HG02943 (cell line): Measurements from ENCODE around the gene HSPH1.

Source experiments
- ATAC-seq: cut with Tn5 transposase; IDR thresholded peaks from one replicate; pipeline ENCODE4 v1.9.1; 2021; ENCODE audit warnings: mild to moderate bottlenecking, low read depth, moderate library complexity; ENCODE audit not compliant: unreplicated experiment

HSPH1 gene

DNA sequence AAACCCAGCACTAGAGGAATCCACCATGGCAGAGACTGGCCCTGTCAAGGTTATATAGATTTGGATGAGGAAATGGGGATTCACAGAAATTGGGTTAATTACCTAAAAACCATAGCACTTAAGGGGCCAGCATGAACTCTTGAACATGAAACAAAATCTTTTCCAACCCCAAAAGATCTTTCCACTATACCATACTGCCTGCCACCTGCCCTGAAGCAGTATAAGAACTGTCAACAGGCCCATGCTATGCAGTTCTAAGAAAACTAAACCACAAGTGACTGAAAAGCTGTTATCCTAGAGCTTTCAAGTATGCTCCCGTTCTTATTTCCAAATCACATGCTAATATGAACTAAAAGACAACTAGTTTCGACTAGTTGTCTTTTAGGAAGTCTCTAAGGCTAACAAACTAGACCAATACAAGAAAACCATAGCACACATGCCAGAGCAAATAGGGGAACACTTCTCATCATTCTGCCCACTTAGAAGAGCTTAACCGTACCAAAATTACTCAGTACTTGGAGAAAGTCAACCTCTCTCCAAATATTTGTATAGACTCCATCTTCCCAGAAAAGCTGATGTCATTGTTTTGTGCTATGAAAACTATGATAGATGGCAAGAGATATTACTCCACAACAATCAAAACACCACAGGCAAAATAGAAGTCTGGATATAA lies 27.5 kb downstream of the HSPH1 start:
- ATAC-seq = no peak

DNA sequence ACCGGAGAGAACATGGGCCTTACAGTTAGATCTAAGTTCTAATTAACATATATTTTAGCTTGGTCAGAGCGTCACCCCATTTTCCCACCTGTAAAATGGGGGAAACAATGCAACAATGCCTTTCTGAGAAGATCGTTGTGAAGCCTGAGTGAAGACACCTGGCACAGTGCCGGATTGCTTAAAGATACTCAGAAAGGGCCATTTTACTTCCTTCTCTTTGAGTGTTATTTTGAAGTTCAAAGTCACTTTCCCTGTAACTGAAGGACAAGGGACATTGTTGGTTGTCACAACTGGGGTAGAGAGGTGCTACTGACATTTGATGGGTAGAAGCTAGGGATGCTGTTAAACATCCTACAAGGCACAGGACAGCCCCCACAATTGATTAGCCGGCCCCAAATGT lies 28.1 kb downstream of the HSPH1 start:
- no peak for ATAC-seq

DNA sequence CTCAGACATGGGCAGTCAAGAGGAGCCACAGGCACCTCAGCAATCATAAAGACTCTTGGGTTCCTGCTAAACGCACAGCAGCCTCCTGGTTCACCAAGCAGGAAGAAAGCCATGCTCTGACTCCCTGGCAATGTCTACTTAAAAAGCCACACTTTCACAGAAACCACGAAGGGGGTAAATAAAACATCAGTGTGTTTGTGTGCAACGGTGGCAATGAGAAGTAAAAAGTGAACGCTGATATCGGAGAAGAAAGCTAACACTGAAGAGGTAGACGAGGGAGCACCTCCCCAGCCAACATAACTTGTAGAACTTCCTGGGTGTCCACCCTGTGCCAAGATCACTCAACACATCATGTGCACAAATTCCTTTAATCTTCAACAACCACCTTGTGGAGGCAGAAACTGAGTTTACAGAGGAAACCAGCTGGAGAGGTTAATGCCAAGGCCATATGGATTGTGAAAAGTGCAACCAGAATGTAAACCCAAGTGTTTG lies 30.2 kb downstream of the HSPH1 start:
- no peak for ATAC-seq

DNA sequence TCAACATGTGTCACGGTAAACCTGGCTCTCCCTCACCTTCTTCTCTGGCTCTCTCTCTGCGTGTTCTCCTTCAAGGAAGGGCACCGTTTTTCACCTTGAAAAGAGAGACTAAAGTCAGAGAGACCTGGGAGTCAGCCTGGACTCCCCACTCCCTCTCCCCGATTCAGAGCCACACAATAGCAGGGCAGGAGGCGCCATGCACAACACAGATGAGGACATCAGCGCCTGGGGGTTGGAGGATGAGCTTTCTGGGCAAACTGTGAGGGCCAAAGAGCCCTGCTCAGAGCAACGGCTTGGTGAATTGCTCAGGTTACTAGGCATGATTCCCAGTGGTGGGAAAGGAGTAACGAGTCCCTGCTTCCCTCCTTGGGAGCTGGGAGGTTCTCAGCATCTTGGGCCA lies 32.3 kb downstream of the HSPH1 start:
- ATAC-seq = no peak

DNA sequence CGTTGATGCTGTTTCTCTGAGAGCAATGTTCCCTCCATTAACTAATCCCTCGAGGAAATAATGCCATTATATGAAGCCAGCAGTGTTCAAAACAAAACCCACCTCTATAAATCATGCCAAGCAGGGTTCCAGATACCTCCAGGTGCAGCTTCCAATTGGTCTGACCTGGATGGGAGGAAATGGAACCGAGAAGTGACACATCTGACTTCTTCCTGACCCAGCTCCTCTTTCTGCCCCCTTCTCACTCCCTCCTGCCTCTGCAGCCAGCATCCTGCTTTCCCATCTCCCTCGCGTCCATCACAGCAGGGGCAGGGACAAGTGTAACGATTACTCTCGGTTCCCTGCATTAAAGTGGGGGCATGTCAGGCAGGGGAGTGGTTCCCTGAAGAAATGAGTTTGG lies 37.5 kb downstream of the HSPH1 start:
- ATAC-seq = no peak

DNA sequence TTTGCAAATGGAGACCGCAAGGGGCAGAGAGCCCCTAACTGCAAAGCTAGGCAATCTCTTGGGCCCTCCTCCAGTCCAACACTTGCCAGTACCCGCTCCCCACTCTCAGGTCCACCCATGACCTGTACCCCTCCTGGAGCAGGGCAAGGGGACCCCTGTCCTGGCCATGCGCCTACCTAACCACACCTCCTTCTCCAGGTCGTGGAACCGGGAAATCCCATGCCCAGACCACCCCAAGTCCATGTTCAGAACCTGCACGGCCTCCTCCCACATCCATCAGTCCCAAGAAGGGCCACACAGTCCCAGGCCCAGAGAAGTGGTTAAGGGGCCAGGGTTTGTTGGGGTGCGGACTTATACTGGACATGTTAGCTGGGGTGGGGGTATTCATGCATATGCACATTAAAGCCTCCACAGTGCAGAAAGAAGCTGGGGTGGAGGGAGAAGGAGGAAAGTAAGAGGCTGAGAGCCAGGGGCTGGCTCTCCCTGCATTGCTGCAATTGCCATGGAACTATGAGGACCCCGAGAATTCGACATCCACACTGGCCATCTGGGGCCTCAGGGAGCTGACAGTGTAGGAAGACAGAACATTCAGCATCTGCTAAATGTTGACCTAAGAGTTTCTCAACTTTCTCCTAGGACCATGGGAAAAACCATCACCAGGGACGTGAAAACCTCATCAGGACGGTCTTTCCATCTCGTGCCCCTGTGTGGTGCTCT lies 39.0 kb downstream of the HSPH1 start:
- no peak for ATAC-seq

DNA sequence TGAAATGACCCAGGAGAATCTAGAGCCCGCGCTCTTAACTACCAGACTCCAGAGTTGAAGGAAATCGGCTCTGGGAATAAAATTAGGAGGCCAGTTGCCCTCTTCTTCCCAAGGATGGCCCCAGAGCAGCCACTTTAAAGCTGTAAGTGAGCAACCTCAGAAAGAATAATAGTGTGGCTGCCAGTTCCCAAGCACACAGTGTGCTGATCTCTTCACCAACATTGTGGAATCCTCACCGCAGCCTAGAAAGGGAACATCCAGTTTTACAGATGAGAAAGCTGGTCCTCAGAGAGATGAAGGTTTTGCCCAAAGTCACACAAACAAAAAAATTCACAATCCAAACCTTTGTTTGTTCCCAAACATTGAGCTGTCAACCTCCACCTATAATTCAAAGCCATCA lies 39.6 kb downstream of the HSPH1 start:
- ATAC-seq = no peak

DNA sequence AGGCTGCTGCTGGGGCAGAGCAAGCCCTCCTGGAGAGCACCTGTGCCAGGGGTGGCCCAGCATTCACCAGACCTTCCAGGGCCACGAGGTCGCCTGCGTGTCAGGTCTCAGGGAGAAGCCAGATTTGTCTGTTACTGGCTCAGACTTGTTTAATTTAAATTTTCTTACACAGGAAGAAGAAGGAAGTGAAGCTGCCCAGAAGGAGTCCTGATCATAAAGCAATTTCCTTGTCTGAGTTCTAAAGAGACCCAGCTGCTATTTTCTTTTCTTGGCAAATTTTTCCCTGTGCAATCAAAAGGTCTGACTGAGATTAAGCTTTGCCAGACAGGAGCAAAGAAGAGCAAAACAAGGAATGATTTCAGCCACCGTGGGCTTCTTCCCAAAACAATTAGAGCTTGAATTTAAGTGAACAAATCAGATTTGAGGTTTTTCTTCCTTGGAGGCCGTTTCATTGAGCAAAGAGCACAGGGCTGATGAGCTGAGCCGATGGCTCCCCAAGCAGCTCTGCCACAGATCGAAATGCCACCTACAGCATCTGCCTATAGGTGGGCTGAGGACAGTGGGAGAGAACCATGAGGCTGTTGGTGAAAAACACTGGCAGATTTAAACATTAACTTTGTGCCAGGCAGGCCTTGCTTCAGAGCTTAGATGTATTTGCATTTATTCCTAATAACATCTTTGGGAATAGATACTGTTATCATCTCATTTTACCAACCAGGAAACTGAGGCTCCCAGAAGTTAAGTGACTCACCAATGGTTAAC lies 40.1 kb downstream of the HSPH1 start:
- ATAC-seq = no peak

DNA sequence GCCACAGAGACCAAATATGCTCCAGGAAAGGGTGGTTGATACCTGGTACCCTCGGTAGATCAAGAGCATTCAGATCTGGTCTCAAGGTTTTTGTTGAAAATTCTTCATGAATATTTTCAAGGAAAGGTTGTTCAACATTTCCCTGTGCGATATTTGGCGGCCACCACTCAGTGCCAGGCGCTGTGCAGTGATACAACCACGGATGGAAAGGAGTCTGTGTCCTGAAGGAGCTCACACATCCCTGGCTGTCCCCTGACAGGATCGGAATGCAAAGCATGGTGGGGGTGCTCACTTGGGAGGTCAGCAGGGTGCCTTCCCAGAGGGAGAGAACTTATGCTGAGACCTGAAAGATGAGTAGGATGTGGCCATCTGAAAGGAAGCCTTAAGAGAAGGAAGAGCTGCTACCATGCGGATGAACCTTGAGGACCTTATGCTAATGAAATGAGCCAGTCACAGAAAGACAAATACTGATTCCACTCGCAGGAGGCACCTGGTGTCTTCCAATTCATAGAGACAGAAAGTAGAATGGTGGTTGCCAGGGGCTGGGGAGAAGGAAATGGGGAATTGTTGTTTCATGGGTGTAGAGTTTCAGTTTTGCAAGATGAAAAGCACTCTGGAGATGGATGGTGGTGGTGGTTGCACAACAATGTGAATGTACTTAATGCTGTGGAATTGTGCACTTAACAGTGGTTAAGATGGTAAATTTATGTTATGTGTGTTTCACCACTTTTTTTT lies 41.6 kb downstream of the HSPH1 start:
- ATAC-seq = no peak

DNA sequence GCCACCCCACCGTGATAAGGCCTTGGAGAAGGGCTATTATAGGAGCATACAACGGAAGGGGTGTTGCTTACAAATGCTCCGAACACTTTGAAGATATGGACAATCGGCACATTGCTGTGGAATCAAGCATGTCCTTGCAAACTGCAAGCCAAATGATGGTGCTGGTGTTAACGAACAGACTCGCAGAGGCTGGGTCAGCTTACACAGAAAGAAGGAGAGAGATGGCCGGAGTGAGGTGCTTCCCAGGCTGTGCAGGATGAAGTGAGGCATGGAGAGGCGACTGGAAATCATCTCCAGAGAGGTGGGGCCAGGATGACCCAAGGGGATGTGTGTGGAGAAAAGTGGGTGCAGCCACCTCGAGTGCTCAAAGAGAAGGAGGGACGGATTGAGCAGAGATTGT lies 42.2 kb downstream of the HSPH1 start:
- ATAC-seq = no peak

DNA sequence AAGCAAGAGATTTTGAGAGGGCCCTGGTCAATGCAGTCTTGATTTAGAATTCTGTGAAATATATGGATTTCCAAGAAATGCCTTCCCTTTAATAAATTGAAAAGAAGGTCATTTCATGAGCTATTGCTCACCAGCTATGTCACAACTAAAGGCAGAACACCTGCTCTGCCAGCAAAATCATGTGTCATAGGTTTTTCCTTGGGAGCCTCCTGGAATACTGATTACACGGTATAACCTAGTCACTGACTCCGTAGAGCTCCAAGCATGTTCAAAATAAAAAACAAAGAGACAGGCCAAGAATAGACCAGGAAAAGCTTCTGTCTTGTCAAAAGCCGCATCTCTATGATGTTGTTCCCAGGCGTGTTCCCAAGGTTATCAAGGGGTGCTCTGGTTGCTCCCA lies 45.5 kb downstream of the HSPH1 start:
- ATAC-seq = no peak

DNA sequence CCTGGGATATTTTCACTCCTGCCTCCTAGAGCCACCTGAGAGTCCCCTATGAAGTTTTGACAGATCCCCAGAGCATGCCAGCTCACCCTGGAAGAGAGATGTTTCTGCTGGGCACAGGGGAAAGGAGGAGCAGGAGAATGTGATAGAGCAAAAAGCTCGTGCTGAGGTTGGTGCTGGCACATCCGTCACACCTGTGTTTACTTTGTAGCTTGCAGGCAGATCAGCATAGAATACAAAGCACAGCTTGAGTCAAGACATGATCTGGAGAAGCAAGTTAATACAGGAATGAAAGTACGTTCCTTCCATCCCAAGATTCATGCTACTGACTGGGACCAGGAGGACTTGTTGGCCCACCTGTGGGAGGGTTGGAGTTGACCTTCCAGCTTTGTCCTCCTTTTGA lies 46.1 kb downstream of the HSPH1 start:
- no peak for ATAC-seq

DNA sequence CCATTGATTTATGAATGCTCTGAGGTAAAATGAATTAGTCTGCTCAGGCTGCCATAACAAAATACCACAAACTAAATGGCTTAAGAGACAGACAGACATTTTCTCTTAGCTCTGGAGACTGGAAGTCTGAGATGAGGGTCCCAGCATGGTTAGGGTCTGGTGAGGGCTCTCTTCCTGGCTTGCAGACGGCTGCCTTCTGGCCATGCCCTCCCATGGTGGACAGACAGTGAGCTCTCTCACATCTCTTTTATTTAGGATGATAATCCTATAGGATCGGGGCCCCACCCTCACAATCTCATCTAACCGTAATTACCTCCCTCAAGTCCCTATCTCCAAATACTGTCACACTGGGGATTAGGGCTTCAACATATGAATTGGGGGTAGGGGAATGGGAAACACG lies 47.1 kb downstream of the HSPH1 start:
- no peak for ATAC-seq

DNA sequence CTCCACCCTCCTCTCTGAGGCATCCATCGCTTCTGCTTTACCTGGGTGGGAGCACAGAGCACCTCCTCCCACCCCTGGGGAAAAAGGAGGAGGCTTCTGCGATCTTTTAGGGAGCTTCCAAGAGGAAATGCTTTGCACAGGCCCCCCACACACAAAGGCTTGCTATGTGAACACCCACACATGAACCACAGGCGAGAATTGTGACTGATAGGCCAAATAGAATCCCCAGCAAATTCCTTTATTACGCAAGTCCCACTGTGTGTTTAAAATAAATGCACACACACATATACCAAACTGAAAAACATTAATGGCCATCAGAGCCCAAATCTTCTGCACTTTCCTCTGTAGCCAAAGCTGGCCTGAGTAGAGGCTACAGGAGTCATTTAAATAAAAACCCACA lies 50.6 kb downstream of the HSPH1 start:
- ATAC-seq = no peak

DNA sequence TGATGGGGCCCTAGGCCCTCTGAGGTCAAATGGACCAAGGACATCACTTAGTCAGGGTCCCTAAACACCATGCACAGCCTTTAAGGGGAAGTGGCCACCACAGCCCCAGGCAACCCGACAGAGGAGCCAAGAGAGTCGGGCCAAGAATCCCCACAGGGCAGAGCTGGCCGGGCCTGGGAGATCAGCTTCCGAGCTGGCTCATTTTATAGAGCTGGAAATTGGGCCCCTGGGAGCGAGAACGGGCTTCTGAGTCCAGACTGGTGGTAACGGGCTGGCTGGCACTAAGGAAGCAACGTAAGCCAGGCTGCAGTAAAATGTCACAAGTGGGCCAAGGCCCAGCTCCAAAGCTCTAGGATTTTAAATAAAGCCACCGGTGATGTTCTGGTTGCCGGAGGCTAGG lies 51.1 kb downstream of the HSPH1 start:
- ATAC-seq = no peak

DNA sequence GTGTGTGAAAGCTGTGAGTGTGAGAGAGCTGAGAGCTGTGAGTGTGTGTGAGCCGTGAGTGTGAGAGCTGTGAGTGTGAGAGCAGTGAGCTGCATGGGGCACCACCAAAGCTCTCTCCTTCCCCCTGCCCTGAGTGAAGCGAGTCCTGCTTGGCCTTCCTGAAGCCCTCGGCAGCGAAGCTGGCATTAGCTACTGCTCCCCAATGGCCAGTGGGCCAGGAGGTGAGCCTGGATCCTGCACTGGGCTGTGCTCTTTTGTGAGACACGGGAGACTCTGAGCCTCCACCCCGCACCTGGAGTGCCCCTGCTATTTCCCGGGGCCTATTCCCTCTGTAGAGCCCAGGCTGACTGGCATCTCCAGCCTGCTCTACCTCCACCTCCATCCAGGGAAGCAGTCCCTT lies 51.5 kb downstream of the HSPH1 start:
- no peak for ATAC-seq

DNA sequence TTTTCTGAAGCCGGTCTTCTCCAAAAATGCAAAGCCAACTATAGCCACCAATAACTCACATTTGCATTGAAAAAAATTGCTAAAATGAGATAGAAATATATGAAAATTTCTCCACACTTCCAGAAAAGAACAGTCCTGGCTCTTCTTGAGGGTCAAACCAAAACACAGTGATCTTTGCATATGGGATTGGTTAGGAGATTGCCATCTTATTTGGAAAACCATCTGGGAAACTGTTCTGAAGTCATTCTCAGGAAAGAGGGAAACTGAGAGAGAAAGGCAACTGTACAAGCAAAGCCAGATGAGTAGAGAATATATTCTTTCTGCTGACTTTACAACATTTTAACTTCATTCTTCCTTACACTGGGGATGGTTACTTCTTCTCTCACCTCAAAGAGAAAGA lies 54.6 kb downstream of the HSPH1 start:
- no peak for ATAC-seq

DNA sequence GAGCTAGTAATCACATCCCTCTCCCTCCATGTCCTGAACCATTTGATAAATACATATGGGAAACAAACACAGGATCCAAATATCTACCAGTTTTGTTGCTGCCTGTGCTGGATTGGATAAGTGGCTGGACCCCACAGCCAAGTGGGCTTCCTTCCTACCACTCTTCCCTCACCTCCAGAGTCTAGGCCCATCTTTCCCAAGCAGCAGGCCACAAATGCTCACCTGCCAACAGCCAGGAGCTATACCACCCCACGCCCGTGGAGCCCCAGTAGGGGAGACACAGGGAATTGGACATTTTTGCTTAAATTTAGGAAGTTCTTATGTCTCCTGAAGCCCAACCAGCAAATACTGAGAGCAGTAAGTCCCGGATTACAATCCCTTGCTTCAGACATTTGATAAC lies 55.8 kb downstream of the HSPH1 start:
- no peak for ATAC-seq

DNA sequence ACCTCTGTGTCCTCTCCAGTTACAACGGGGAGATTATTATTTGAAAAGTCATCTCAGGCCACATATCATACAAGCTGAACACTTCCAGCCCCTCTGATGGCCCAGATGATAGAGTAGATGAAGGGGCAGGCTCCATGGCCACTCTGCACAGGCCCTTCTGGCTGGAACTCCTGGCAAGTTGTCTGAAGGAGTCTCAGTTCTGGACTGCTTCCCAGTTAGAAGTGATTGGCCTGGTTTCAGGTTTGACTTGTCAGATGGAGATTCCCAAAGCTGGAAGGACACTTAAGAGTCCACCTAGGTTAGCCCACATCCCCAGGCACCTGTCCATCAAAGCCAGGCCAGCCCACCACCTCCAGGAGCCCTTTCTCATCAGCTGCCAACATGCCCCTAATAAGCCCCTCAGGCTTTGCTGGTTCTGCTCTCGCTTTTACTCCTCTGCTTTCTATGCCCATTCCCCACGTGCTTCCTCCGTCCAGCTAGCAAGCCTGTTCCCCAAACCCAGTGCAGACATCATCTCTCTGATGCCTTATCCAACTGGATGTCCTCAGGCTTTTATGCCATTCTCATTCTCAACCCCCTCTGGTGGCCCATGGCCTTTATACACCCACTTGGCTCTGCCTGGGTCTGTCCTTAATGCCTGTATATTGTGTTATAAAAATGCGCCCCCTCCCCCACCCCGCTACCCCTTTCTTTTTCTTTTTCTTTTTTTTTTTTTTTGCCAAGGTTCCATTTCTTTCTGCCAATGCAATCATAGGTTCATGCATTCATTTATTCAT lies 56.5 kb downstream of the HSPH1 start:
- no peak for ATAC-seq

DNA sequence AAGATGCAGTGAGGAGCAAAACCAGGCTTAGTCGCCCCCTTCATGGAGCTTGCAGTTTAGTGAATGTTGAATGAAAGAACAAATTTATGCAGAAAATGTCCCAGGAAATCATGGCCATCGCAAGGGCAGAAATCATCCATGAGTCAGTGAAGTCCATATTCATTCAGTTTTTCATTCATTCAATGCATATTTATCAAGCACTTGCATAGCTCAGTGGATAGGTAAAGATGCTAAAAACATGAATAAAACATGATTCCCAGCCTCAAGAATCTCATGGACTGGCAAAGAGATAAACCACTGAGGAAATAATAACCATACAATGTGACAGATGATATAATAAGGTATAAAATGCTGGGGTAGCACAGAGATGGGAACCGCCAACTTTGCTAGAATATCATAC lies 58.8 kb downstream of the HSPH1 start:
- no peak for ATAC-seq
